Measurements from ENCODE around the gene COMMD3. TPM values are rescaled to one million over a fixed set of nuclear protein-coding genes. Genes with fewer than 3 reads are reported as not detected.
"Not testable (repeated sequence)": the region's sequence is repeated elsewhere in the genome, so short reads cannot be mapped to it uniquely, and the experiment has no call there.

The COMMD3 gene
- total RNA-seq, 1 experiment from 2014 or later: 47.7 TPM

- DNase-seq (ENCODE audit: low read depth): no peak
Measured at GRCh38 chr10:22338931-22339330, 22.7 kb downstream of the COMMD3 start.

DNA sequence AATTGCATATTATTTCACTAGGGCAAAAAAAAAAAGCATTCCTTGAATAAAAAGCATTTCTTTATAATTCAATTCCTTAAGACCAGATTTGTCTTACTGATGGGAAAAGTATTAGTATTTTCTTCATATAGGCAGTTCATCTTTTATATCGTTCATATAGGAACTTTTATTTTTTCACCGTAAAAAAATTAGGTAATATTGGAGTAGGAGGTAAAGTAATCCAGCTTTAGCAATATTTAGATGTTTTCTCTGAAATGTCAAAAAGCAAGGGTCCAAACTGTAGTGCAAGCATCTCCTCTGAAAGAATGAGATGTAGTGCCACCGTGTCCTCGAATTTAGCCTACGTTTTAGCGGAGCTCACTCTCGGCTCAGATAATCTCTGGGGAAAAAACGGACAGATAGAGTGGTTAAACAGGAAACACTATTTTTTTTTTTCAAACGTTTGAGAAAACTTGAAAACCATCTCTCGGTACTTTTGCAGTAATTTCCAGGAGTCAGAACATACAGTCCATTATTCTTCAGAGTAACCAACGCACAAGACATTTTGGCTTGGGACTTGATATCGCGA is 23.7 kb downstream of the COMMD3 start:
- no peak for DNase-seq (ENCODE audit: low read depth)

GRCh38 chr10:22340329-22341189 is 24.4 kb downstream of the COMMD3 start:
- DNase-seq (ENCODE audit: low read depth): peak; percentile 71

DNA sequence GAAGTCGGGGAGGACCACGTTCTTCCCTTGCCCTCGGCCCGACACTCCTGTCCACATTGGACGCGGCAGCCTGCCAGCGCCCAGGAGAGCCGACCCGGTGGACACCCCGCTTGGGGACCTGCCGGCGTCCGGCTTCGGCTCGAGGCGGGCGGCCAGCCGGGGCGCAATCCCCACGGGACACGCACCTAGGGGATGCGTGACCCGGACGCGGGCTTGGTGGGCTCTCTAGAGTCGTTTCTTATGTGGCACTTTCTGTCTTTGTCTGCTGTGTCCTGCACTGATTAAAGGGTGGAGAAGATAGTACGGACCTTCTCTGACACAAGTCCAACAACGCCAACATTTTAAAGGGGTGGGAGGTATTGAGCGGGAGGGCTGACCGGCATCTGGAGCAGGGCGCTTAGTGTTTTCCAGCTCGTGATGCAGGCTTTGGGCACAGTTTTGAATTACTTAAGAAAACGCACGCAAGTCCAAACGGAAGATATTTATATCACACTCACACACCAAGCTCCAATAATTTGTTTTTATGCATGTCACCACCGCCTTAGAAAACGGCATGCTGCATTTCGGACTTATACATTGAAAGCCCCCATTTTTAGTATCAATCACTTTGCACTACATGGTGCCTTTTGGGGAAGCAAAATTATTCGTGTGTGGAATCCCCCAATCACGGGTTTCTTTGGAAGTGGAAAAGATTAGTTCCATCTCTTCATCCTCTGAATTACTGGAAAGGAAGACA is 25.2 kb downstream of the COMMD3 start:
- peak; percentile 13 for DNase-seq (ENCODE audit: low read depth)

- DNase-seq (ENCODE audit: low read depth): no peak
Measured at GRCh38 chr10:22341926-22342196, 25.7 kb downstream of the COMMD3 start.

- DNase-seq (ENCODE audit: low read depth): no peak
Measured at GRCh38 chr10:22342421-22342820, 26.2 kb downstream of the COMMD3 start.

- no peak for DNase-seq (ENCODE audit: low read depth)
Measured at GRCh38 chr10:22343731-22344130, 27.5 kb downstream of the COMMD3 start.

DNA sequence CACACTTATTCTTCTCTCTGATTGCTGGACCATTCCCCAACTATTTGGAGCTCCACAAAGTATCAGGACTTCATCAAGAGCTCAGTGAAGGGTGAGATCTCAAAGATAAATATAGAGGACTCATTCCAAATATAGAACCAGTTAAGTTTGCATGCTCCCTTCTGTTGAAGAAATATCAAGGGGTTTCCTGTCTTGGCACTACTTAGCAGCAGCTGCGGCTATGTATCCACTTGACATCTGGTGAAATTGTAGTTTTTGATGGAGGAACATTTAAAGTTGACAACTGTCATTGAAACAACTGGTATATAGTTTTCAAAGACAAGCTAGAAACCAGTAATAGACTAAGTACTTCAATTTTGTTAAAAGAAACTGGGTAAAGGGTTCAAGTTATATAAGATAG is 28.1 kb downstream of the COMMD3 start:
- no peak for DNase-seq (ENCODE audit: low read depth)

GRCh38 chr10:22344781-22345300 is 28.7 kb downstream of the COMMD3 start:
- DNase-seq (ENCODE audit: low read depth): no peak

DNA sequence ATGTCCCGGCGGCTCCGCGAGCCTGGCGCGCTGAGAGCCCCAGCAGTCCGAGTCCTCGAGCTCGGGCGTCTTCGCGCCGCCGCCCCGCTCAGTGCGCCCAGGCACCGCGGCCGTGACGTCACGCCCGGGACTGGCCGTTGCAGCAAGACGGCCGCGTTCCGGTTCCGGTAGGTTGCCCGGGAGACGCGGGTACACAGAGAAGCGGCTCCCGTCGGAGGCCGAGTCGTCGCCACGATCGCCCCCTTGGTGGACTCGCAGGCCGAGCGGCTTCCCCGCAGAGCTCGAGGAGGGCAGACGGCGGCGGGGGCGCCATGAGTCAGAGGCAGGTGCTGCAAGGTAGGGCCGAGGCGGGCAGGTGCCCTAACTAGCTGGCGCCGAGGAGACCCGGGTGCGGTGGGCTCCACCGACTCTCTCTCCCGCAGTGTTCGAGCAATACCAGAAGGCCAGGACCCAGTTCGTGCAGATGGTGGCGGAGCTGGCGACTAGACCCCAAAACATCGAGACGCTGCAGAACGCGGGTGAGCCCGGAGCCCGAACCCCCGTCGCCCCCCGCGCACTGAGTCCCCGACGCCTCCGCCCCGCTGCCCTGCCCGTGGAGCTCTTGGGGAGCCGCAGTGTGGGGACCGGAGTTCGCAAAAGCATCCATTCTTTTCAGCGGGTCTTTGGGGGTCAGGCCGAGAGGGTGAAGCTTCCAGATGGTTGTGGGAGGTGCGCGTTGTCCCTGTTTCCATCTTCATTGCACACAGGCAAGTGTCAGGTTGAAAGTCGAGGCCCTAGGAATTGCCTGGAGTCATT is 29.3 kb downstream of the COMMD3 start, which contains the start of gene SPAG6:
Gene SPAG6 (plus strand): TSS at position 196 of the 795 bp plus-strand sequence. CDS start 116 bp downstream, at position 312.
- DNase-seq (ENCODE audit: low read depth): no peak

GRCh38 chr10:22346096-22346661 is 30.0 kb downstream of the COMMD3 start:
- no peak for DNase-seq (ENCODE audit: low read depth)

GRCh38 chr10:22349755-22350154 is 33.6 kb downstream of the COMMD3 start:
- no peak for DNase-seq (ENCODE audit: low read depth)

DNA sequence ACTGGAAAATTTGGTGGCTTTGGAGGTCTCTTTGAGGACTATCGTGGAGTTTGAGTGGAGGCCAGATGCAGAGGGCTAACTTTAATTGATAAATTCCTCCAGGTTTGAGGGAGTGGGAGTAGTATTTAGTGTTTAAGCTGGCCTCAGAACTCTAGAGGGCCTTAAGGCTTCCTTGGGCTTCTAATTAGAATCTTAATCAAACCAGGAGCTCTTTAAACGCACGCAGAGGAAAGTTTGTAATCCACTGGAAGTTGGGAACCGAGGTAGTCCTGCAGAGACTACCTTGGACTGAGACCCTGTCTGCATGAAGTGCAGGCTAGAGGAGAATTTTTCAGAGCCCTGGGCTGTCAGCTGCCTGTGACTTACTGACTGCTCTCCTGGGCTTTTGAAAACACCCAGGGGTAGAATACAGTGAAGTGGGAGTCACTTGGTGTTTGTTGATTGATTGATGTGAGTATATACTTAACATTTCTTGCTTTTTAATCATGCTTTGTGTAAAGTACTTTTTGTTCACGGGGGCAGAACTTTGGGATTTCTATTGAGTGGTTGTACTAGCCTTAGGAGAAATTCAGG is 35.0 kb downstream of the COMMD3 start:
- DNase-seq (ENCODE audit: low read depth): no peak

GRCh38 chr10:22356324-22356873 is 40.2 kb downstream of the COMMD3 start:
- DNase-seq (ENCODE audit: low read depth): no peak

DNA sequence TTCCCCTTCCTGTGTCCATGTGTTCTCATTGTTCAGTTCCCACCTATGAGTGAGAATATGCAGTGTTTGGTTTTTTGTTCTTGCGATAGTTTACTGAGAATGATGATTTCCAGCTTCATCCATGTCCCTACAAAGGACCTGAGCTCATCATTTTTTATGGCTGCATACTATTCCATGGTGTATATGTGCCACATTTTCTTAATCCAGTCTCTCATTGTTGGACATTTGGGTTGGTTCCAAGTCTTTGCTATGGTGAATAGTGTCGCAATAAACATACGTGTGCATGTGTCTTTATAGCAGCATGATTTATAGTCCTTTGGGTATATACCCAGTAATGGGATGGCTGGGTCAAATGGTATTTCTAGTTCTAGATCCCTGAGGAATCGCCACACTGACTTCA is 41.6 kb downstream of the COMMD3 start:
- DNase-seq (ENCODE audit: low read depth): not testable (repeated sequence)

GRCh38 chr10:22363305-22363704 is 47.1 kb downstream of the COMMD3 start:
- no peak for DNase-seq (ENCODE audit: low read depth)

DNA sequence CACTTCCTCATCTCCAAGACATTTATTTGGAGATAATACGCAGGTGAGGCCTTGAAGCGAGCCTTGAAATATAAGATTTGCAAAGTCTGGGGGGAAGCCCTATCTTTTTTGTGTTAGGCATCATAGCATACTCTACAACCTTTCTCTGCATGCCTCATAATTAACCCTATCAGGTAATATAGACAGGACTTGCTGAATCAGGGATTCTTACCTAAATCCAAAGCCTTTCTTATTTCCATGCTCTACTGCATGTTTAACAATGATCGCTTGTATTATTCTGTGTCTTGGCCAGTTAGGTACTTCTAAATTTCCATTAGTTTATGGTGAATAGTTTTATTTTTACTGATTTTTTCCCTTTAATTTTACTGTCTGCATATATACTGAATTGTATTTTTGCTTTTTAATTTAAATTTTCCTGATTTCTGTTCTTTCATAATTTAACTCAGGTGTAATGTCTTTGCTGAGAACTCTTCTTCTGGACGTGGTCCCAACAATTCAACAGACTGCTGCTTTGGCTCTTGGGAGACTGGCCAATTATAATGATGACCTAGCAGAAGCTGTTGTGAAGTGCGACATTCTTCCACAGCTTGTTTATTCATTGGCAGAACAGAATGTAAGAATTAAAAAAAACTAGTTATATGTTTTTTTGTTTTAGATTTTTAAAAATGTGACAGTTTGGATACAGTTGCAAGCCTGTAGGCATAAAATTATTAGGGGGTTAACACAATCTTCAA is 48.4 kb downstream of the COMMD3 start:
- no peak for DNase-seq (ENCODE audit: low read depth)

GRCh38 chr10:22365233-22365632 is 49.0 kb downstream of the COMMD3 start:
- DNase-seq (ENCODE audit: low read depth): no peak

- DNase-seq (ENCODE audit: low read depth): no peak
Measured at GRCh38 chr10:22365644-22366434, 49.7 kb downstream of the COMMD3 start.
